GM12878 (cell line): Measurements from ENCODE around the gene RASSF6.

Experiments
- CHD2 ChIP-seq: IDR thresholded peaks from 2 replicates; pipeline ENCODE4 v1.6.1; 2011; ENCODE audit warnings: low read depth, low read length, improper control_type of control experiment, borderline replicate concordance
- HDAC2 ChIP-seq: fragments of 200-600 bp; sonication (generic); IDR thresholded peaks from 2 replicates; pipeline ENCODE4 v1.6.1; 2017

DNA sequence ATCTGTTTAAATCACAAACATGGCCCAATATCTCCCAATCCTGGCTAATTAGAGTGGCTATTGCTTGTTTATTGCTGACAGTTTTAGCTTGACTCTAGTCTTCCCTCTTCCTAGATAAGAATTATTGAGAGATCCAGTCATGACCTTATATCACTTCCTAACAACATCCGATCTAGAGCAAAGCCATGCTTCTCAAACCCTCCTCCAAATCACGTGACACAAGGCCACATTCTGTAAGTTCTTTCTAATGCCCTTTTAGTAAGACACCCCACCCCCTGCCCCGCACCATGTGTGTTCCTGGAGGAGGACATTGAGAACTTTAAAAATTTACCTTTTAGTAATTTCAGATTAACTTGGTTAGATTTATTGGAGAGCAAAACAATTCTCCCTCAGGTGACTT, 40.6 kb upstream of the RASSF6 start:
- TF ChIP-seq HDAC2 (no peak), CHD2 (no peak)
